GM18505 (cell line): ENCODE results near the gene ATP6V0A1.
"Not testable (repeated sequence)": the region's sequence is repeated elsewhere in the genome, so short reads cannot be mapped to it uniquely, and the experiment has no call there.

Source experiments
- ATAC-seq: cut with Tn5 transposase; IDR thresholded peaks from one replicate; pipeline ENCODE4 v1.9.1; 2021; ENCODE audit not compliant: unreplicated experiment
- POLR2A ChIP-seq: IDR thresholded peaks from 4 replicates; pipeline ENCODE4 v1.6.1; 2011; ENCODE audit warnings: borderline replicate concordance; ENCODE audit not compliant: insufficient read depth, insufficient read length; ENCODE audit errors: extremely low read depth

The ATP6V0A1 gene

DNA sequence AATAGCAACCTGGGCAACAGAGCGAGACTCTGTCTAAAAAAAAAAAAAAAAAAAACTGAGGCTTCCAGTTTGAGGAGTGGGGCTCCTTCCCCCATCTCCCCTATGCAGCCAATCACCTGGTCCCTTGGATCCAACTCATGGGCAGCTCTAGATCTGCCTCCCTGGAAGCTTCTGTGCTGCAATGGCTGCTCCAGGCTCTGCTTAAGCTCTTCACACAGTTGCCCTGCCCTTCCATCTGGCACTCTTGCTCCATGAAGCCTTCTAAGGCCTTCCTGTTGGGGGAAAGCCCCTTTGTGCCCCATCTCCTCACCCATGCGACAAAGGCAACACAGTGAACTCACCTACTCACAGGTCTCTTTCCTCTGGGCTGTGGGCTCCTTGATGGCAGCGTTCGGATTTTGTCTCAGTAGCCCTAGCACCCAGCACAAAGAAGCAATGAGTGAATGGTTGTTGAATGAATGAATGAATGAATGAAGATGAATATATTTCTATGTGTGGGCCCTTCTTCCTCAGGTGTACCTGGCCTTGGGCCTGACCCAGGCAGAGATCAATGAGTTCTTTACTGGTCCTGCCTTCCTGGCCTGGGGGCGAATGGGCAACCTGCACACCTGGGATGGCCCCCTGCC, 79.3 kb downstream of the ATP6V0A1 start:
- no peak for ATAC-seq
- no peak for TF ChIP-seq POLR2A

DNA sequence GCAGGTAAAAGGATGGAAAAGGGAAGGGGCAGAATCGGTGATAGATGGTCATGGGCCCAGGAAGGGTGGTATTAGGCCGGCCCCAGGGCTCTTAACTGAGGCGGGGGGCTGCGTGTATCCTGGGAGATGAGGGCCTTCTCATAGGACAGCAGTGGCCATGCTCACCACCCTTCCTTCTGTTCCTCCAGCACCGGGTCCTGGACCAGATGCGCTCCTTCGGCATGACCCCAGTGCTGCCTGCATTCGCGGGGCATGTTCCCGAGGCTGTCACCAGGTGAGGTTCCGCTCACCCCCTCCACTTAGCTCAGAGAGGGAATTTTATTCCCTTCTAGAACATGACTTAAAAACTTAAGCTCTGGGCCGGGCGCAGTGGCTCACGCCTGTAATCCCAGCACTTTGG, 79.8 kb downstream of the ATP6V0A1 start:
- no peak for ATAC-seq
- no peak for TF ChIP-seq POLR2A

DNA sequence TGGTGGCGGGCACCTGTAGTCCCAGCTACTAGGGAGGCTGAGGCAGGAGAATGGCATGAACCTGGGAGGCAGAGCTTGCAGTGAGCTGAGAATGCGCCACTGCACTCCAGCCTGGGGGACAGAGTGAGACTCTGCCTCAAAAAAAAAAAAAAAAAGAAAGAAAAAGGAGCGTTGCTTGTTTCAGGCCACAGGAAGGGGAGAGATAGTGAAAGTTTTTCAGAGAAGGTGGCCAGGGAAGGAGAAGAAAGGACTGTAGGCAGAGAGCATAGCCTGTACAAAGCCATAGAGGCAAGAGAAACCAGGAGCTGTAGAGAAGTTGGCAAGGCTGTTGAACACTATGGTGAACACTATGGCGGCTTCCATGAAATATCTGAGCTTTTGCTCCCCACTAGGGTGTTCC, 81.9 kb downstream of the ATP6V0A1 start:
- ATAC-seq, result not testable (repeated sequence)

DNA sequence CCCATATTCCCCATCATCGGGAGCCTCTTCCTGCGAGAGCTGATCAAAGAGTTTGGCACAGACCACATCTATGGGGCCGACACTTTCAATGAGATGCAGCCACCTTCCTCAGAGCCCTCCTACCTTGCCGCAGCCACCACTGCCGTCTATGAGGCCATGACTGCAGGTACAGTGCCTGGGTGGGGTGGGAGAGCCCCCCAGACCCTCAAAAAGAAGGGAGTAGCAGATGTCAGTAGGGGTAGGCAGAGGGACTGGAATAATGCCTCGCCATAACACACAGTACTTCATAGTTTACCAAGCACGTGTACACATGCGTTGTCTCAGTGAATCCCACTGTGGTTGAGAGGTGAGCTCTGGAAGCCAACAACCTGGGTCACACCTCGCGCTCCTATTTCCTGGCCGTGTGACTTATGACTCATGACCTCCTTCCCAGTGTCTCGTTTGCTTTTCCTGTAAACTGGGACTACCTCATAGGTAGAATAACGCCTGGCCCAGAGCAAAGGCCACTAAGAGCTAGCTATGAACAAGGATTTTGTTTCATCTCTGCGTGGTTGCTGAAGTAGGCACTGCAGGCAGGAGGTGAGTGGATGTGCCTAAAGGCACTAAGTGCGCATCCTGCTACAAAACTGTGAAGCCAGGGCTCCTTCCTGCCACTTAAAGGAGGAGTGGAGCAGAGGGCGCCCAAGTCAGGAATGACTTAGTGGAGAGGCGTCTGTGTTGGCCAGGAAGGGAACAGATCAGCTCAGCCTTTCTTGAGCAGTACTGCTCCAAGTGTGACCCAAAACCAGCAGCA, 82.6 kb downstream of the ATP6V0A1 start:
- TF ChIP-seq POLR2A, result no peak
- no peak for ATAC-seq

DNA sequence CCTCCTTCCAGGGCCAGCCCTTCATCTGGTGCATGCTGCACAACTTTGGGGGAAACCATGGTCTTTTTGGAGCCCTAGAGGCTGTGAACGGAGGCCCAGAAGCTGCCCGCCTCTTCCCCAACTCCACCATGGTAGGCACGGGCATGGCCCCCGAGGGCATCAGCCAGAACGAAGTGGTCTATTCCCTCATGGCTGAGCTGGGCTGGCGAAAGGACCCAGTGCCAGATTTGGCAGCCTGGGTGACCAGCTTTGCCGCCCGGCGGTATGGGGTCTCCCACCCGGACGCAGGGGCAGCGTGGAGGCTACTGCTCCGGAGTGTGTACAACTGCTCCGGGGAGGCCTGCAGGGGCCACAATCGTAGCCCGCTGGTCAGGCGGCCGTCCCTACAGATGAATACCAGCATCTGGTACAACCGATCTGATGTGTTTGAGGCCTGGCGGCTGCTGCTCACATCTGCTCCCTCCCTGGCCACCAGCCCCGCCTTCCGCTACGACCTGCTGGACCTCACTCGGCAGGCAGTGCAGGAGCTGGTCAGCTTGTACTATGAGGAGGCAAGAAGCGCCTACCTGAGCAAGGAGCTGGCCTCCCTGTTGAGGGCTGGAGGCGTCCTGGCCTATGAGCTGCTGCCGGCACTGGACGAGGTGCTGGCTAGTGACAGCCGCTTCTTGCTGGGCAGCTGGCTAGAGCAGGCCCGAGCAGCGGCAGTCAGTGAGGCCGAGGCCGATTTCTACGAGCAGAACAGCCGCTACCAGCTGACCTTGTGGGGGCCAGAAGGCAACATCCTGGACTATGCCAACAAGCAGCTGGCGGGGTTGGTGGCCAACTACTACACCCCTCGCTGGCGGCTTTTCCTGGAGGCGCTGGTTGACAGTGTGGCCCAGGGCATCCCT, 84.8 kb downstream of the ATP6V0A1 start:
- no peak for ATAC-seq
- no peak for TF ChIP-seq POLR2A

DNA sequence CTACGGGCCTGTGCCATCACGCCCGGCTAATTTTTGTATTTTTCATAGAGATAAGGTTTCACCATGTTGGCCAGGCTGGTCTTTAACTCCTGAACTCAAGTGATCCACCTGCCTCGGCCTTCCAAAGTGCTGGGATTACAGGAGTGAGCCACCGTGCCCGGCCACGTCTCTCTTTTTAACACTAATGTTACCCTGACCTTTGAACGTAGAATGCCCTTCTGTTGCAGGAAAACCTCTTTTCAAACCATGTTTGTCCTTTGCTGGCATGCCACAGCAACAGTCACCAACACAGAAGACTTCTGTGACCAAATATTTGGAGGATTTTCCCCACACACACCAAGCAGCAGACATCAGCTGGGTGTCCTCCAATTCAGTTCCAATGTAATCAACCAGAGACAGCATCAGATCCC, 86.2 kb downstream of the ATP6V0A1 start:
- no peak for ATAC-seq
- TF ChIP-seq POLR2A, result peak; percentile 22

DNA sequence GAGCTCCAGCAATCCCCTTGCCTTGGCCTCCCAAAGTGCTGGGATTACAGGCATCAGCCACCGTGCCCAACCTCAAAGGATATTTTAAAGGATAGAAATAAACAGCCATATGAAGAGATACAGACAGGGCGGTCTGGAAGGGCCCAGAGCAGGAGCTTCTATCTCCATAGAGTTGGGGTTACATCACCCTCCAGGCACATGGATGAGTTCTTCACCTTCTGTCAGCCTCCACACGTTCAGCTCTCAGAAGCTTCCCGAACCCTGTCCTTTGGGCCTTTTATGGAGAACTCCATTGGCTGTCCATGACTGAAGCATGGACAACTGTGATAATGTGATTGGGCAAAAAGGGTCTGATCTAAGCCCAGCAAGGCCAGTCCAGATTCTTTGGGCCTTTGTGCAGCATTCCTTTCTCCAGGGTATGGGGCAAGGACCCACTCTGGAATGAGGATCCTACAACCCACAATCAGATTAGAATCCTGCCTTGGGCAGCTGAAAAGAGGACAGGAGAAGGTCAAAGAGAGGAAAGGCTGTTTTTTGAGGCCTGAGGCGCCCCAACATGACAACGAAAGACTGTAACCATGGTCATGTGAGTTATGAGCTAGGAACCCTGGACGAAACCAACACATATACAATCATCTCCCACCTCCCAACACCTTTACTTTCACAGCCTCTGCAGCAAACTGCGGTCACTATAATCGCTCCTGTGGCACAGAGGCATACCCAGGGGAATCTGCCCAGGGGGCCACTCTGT, 87.3 kb downstream of the ATP6V0A1 start:
- not testable (repeated sequence) for ATAC-seq

DNA sequence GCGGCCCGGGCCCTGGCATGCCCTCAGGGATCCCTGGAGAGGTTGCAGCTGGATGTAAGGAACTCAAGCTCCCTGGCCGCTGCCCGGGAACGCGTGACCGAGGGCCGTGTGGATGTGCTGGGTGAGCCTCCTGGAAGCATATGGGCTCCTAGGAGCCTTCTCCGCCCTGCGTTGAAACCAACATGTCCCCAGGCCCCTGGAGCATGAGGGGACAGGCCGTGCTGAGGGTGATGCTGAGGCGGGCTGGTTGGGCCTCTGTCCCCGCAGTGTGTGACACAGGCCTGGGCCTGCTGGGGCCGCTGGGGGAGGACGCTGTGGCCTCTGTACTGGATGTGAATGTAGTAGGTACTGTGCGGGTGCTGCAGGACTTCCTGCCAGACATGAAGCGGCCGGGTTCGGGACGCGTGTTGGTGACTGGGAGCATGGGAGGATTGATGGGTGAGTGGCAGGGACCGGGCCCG, 88.4 kb downstream of the ATP6V0A1 start:
- no peak for ATAC-seq
- no peak for TF ChIP-seq POLR2A

DNA sequence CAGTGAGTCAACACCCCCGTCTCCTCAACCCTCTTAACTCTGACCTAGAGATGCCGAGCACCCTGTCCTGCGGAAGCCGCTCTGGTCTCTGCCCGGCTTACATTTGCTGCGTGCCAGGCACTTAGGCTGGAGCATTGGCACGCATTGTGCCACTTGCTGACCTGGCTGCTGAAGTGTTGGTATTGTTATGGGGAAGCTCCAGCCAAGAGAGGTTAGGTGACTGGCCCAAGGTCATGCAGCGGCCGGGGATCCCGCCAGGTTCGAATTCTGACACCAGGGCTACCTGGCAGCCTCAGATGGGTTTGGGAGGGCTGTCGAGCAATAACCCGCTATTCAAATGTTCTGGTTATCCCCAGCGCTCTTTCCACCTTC, 89.0 kb downstream of the ATP6V0A1 start:
- TF ChIP-seq POLR2A, result no peak
- no peak for ATAC-seq

DNA sequence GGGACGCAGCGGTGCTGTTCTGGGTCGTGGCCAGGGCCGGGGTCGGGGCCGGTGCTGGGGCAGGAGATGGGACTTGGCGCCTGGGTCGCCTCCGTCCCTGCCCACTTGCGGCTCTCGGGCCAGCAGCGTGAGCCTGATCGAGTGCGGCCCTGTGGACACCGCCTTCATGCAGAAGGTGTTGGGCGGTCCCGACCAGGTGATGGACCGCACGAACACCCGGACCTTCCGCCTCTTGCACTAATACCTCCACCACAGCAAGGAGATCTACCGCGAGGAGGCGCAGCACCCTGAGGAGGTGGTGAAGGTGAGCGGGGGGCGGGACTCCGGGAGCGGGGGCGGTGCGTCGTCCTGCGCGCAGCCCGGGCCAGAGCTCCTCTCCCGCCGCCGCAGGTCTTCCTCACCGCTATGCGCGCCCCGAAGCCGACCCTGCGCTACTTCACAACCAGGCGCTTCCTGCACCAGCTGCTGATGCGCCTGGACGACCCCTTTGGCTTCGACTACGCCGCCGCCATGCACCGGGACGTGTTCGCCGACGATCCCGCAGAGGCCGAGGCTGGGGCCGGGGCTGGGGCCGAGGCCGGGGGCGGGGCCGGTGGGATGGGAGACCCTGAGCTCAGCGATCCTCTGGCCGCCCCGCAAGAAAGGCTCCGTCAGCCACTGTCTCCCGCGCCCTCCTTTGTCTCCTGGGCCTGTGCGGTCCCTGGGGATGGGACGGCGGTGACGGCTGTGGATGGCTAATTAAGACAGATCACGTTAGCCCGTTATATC, 89.6 kb downstream of the ATP6V0A1 start:
- TF ChIP-seq POLR2A, result peak; percentile 41
- ATAC-seq, result peak; percentile 58

DNA sequence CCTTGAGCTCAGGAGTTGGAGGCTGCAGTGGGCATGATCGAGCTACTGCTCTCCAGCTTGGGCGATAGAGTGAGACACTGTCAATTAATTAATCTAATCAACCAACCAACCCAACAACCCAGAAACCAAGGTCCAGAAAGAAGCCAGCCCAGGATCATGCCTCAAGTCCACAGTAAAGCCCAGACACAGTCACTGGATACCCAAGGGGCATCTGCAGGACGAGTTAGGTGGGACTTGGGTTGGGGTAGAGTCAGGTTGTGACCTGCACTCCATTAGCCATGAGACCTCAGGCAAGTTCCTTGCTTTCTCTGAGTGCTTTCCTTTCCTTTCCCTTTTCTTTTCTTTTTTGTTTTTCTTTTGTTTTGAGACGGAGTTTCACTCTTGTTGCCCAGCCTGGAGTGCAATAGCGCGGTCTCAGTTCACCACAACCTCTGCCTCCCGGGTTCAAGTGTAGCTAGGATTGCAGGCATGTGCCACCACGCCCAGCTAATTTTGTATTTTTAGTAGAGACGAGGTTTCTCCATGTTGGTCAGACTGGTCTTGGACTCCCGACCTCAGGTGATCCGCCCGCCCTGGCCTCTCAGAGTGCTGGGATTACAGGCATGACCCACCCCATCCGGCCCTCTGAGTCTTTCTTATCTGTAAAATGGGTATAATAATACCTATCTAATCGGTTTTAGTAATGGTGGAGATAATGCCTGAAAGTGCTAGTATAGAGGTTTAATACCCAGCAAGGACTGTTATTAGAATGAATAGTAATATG, 90.5 kb downstream of the ATP6V0A1 start:
- no peak for ATAC-seq
- no peak for TF ChIP-seq POLR2A

DNA sequence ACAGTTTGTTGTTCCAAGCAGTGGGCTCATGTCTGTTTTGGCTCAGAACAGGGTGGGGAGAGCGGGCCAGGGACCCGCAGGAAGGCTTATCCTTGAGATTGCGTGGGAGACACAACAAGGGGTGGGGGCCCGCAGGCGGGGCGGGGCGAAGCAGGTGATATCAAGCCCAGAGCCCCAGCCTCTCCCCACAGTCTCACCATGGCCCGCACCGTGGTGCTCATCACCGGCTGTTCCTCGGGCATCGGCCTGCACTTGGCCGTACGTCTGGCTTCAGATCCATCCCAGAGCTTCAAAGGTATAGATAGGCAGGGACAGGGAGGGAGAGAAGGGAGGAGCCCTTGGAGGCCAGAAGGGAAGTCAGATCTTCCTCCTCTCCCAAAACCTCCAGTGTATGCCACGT, 94.1 kb downstream of the ATP6V0A1 start, which contains the start of gene HSD17B1:
Gene HSD17B1 (plus strand): TSS at position 188 of the 400 bp plus-strand sequence. CDS start 11 bp downstream, at position 199.
- ATAC-seq, result not testable (repeated sequence)
